Activated CD4-positive, alpha-beta T cell treated with anti-CD3 and anti-CD28 coated beads, Interleukin-2, amount 50 U/mL, for 48 hours (primary cell): ENCODE data around the gene SUCLG2.
"Not testable (repeated sequence)": the region's sequence is repeated elsewhere in the genome, so short reads cannot be mapped to it uniquely, and the experiment has no call there.

Experiments
- DNase-seq, 2 experiments: peaks; one replicate each; pipeline ENCODE4 v3.0.0-alpha.2; 2020

Gene SUCLG2

DNA sequence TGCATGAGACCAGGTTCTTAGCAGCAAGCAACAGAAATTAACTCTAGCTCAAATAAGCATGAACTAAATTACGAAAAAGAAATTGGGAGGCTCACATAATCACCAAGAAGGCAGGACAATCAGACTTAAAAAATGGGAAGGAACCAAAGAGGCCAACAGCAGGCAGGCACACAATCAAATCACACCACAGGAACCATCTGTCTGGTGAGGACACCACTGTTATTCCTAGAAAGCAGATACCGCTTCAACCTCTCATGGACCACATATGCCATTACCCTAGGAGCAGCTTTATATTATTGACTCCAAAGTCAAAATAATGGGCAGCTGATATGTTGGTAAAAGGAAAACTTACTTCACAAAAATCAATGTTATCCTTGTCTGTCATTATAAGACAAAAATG lies 51.6 kb downstream of the SUCLG2 start:
- no peak for DNase-seq

DNA sequence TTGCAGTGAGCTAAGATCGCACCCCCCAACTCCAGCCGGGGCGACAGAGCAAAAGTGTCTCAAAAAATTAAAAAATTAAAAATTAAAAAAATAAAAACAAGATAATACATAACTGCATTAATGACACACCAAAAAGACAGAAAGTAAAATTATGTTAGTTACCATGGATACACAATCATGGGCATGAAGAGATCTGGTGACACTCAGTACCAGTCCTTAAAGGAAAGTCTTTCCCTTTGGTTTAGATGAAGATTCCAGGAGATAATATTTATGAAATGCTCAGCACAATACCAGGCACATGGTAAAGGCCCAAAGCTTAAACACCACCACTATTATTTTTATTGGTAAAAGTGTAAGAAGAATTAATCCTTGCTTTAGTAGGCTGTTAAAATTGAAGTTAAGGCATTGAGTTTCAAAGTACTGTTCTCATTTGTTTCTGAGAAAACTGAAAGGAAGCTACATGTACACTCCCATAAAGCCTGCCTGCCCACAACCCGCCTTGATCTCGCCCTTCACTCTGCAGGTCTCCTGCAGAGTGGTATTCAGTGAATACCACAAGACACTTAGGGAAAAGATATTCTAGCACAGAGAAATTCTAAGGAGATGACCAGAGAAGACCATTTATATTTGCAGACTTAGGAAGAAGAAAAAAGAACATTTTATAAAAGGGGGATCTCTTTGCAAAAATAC lies 52.3 kb downstream of the SUCLG2 start:
- no peak for DNase-seq

DNA sequence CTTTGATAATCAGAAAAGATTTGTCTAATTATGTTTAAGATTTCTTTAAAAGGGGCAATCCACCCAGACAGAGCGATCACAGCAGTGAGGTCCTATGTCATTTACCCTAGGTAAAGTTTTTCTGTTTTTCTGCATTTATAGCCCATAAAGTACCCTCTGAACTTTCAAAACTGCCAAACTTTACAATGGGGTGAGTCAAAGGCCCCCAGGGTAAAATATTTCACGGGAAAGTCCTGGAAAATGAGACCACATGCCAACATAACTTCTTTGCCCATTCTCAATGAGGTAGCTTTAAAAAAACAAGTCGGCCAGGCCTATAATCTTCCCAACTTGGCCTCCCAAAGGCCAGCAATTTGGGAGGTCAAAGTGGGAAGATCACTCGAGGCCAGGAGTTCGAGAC lies 53.0 kb downstream of the SUCLG2 start:
- DNase-seq: no peak

DNA sequence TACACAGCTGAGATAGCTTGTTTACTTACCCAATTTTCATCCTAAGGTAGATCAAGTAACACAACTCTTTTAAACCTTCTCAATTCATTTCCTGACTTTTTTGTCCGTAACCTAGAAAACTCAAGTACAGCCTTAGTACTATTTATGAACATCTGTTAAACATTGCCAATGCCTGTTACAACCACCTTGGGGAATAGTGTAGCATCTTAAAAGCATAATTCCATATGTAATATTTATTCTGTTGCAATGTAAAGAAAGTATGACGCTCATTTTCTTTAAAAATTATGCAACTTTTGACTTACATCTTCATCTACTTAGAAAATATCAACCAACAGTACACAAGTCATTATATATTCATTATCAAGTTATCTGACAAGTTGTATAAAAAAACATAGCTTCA lies 54.6 kb downstream of the SUCLG2 start:
- DNase-seq: no peak

DNA sequence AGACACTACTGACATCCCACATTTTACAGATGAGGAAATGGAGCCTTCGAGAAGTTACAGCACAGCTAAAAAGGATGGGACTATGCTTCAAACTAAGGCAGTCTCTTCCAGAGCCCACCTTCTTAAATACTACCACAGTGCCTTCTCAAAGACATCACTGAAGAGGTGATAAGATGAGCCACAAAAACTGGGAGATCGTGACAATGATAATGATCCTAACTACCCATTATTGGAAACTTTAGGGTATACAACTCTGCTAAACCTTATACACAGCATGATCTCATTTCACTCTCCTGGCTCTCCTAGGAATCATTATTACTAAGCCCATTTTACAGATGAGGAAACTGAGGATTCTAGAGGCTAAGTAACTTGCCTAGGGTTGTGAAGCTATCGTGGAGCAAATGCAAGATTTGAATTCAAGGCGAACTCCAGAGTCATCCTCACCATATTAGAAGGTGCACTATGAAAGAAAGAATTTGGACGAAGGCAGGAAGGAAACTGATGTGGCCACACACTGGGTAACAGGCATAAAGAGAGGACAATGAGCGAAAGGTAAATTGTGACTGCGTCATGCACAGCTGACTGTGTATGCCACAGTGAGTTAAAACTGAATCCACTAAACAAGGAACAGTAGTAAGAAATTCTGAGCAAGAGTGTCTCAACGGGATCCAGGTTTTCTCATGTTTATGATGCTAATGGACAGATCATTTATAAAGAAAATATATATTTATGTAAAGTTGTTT lies 55.4 kb downstream of the SUCLG2 start:
- no peak for DNase-seq

DNA sequence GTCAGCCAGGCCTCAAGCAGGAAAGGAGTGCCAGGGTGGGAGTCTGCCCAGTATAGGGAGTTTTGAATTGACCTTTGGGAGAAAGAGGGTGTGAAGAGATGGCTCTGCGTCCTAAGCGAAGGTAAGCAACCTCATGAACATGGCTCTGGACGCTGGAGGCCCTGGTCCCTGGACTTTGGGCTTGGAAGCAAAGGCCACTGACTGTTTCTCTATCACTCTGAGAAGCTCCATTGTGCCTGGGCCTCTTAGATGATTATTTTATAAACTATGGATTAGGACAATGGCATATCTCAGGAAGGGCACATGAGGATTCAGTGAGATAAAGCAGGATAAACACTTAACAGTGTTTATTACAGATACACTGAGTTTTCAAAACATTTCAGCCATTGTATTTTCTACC lies 59.0 kb downstream of the SUCLG2 start:
- DNase-seq: no peak

DNA sequence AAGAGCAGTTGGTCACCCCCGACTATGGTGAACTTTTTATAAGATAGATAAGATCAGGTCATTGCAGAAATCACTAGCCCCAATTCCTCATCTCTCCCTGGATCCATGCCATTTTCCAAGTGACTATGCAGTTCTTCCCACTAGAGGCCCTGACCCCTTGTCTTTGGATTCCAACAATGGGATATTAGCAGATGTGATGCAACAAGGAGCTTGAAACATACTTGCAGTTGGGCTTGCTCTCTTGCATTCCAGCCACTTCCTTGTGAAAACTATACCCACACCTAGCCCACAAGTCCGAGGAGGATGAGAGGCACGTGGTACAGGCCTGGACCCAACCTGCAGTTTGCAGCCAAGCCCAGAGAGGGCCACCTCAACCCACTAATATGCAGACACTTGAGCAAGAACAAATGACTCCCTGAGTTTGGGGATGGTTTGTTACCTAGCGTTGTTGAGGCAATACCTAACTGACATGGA lies 60.6 kb downstream of the SUCLG2 start:
- DNase-seq: no peak

DNA sequence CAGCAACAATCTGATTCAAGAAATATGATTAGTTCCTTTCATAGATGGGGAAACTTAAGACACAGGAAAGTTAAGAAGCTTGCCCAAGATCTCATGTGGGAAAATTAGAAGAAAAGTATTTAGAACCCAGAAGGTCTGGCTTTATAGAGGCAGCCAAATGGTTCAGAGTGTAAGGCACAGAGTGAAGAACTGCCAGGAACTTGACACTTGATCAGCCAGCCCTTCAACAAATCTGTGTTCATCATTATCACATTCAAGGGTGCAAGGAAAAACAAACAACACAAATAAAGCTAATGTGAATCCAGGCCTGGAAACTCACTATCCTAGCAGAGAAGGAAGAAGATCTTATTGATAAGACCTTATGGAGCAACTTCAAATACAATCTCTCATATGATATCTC lies 62.4 kb downstream of the SUCLG2 start:
- no peak for DNase-seq

DNA sequence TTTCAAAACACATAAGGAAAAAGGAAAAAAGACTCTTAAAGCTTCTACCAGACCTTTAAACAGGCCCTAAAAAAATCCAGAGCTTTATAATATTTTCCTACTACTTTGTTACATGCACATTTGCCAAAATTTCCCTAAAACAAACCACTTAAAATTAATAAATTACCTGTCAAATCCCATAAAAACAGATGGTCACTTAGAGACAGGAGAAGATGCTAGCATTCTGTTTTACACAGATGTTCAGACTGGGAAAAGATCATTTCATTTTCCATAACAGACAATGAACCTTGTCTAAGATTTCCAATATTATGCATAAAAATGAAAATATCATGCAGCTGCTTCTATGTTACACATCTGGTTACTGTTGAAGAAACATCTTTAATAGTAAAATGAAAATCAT lies 66.6 kb downstream of the SUCLG2 start:
- no peak for DNase-seq

DNA sequence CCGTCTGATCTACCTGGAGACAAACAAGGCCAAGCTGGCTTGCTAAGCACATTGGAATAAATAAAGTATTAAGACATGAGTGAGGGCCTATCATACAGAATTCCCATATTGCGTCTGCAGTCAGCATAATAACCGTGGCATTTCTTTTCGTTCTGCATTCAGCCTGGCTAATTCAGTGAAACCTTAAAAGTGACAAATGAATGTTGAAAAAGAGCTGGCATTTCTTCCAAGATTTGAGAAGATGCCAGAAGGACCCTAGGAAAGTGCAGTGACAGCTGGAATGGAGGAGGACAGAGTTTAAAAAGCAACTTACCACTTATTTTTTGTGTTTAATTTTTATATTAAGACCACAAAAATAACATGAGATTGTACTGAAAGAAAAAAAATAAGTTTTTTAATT lies 67.1 kb downstream of the SUCLG2 start:
- DNase-seq: no peak

DNA sequence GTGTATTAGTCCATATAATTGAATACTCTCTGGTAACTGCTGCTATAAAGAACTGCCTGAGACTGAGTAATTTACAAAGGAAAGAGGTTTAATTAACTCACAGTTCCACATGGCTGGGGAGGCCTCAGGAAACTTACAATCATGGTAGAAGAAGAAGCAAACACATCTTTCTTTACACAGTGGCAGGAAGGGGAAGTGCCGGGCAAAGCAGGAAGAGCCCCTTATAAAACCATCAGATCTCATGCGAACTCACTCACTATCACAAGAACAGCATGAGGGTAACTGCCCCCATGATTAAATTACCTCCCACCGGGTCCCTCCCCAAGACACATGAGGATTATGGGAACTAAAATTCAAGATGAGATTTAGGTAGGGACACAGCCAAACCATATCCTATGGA lies 69.8 kb downstream of the SUCLG2 start:
- DNase-seq: not testable (repeated sequence)

DNA sequence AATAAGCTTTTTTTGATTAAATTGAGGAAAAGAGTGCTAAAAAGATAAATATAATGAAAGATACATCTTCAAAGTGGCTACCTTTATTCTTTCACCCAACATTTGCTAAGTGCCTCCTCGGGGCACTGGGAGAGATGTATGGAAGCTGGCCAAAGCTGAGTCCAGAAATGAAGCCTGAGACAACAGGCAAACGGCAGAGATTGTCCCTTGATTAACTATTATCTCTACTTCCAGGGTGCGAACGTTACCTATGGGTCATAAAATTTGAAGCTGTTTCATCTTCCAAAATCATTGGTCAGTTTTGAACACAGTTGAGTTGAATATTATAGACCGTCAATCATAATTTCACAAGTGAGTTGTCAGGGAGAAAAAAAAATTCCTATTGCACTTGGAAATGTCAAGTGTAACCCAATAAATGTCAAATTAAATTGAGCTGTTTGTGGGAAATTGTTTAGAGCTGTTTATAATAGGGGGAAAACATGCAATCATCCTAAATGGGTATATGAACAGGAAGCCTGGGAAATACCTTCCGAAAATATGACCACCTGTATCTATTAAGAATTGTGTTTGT lies 73.9 kb downstream of the SUCLG2 start:
- no peak for DNase-seq

DNA sequence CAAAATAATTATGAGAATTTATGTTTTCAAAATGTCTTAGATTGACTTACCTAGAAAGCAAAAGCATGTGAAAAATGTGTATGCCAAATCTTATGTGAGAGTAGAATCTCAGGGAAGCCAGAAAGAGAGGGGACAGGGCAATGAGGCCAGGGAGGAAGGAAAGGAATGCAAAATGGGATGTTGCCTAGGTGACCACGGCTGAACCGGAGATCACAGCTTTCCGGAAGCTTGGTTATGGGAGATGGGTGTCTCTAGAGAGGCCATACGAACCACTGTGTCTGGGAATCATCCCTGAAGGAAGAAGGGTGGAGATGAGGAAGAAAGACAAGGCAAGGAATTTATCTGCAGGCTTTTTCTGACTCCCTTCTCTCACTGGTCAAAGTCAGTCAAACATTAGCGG lies 76.0 kb downstream of the SUCLG2 start:
- no peak for DNase-seq

DNA sequence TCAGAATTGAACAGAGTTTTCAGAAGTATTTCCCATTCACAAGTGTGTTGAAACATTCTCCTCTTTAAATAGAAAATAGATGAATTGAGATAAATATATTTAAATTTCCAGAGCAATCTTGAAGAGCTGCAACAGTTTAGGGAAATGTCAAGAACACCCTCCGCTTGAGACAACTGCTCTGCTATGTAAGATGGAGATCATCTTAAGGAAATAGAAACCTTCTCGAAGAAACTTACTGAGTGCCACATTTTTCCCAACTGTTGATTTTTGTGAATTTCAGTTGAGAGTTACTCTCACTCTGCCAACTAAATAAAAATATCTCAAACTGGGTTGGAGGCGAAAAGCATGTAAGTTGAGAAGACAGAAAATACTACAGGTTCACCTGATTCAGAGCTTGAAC lies 78.0 kb downstream of the SUCLG2 start:
- DNase-seq: no peak

DNA sequence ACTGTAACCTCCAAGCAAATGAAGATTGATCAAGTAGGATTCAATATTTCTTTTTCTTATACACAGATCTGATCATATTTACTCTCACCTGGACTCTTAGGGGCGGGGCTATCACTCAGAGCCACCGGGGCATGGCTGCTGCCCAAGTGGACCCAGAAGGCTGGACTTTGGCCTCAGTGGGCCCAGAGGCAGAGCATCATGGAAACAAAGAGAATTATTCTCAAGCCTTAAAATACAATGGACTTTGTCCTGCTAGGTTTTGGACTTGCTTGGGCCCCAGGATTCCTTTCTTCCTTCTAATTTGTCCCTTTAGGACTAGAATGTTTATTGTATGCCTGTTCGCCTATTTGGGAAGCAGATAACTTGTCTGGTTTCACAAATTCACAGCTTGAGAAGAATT lies 85.1 kb downstream of the SUCLG2 start:
- no peak for DNase-seq

DNA sequence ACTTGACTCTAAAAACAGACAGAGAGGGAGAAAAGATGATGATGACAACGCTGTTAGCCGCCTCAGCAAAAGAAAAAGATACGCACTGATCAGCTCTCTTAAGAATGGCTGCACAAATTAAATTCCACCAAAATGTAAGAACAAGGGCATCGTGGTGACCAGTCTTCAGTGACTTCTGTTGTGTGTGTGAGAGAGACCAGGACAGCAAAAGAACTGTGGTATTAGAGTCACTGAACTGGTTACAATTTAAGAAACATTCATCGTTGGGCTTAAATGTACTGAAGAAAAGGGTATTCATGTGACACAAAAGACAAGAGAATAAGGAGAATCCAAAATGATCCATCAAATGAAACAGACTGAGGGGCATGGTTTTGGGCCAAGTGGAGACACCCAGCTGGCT lies 86.5 kb downstream of the SUCLG2 start:
- DNase-seq: no peak

DNA sequence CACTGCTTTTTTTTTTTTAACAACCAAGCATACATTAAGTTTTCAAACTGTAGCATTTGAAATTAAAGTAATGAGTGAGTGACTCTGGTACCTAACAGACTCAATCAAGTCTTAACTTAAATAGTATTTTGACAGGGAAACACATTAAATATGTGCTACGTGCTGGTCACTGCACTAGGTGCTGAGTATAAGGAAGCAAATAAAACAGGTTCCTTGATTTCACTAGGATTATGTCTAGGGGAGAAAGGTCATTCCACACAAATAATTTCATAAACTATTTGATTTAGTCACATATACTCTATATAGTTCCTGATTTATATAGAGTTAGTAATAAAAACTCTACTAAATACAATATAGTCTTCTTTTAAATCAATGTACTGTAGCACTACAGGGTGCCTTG lies 89.4 kb downstream of the SUCLG2 start:
- DNase-seq: no peak

DNA sequence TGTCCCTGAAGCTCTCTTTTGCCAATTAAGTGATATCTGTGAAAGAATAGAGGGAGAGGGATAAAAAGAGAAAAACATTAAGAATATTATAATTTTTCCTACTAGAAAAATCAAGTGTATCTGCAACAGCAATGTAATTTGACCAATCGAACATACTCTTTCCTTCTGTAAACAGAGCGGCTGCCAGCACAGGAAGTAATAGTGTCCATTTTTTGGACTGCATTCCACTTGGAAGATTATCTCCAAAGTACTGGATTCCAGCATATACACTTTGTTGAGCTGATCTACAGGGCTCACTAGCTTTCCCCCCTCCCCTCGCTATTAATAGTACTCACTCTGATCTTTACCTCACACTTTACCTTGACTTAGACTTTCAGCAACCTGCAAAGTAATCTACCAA lies 90.4 kb downstream of the SUCLG2 start:
- DNase-seq: no peak

DNA sequence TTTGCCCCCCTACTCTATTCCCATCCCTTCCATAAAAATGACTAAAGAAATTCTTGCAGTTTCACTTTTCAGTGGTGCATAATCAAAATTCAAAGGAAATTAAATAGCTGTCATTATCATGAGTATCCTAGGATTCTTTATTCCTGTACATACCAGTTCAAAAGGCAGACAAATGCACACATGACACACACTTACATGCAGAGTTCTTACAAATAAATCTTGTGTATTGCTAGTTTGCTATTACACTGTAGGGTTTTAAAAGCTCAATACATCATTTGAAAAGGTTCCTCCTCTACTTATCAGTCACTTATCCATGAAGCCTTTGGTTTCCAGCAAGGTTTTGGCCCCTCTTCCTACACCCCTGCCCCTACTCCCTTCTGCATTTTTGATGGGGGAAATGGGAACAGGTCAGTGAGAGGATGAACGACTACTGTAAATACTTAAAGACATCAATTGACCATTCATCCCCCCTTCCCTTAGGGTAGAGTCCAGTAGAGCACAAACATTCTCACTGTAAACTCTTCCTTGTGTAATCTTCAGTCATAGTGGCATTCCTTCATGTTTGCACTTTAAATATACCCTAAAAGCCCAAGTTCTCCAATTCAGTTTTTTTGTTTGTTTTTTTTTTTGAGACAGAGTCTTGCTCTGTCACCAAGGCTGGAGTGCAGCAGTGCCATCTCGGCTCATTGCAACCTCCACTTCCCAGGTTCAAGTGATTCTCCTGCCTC lies 92.6 kb downstream of the SUCLG2 start:
- DNase-seq: no peak

DNA sequence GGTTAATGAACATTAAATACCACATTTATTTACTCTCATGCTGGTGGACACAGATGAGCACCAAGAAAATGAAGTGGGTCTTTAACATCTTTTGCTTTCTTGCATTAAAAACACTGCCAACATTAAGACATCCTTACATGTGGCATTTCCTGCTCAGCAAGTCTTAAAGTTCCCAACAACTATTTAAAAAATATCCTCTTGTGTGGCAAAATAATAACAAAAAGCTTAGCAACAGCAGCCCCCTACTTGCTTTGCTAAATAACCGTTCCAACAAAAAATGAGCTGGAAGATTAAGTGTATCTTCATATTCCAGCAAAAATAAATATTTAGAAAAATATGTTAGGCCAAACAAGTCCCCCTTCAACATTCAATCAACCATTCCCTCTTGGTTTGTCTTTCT lies 93.1 kb downstream of the SUCLG2 start:
- DNase-seq: no peak

DNA sequence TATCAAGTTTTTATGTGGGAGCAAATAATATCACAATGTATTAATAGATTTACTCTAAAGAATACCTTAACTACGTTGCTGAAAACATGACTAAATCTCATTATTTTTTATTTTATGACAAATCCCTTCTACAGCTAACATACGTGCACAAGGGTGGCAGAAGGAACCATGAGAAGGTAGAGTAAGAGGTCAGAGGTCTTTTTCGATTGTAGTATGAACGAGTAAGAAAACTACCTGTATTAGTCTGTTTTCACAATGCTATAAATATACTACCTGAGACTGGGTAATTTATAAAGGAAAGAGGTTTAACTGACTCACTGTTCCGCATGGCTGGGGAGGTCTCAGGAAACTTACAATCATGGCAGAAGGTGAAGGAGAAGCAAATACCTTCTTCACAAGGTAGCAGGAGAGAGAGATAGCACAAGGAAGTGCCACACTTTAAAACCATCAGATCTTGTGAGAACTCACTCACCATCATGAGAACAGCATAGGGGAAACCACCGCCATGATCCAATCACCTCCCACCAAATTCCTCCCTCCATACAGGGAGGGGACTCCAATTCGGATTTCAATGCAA lies 95.3 kb downstream of the SUCLG2 start:
- no peak for DNase-seq

DNA sequence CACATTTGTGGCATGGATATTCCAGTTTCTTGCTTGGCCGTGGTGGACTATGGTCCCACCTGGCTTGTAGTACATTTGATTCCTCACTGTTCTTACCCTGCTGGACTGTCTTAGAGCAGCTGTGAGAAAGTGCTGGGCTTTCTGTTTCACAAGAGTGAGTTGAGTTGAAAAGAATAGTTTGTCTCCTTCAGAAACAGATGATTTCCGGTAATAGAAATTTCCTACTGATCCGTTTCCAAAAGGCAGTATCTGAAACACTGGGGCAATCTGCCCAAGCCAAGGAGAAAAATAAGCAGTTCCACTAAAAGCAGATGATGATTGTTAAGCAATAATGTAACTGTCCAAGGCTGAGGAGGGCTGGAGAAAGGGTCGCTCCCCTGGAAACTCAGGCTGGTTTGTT lies 96.0 kb downstream of the SUCLG2 start:
- no peak for DNase-seq

DNA sequence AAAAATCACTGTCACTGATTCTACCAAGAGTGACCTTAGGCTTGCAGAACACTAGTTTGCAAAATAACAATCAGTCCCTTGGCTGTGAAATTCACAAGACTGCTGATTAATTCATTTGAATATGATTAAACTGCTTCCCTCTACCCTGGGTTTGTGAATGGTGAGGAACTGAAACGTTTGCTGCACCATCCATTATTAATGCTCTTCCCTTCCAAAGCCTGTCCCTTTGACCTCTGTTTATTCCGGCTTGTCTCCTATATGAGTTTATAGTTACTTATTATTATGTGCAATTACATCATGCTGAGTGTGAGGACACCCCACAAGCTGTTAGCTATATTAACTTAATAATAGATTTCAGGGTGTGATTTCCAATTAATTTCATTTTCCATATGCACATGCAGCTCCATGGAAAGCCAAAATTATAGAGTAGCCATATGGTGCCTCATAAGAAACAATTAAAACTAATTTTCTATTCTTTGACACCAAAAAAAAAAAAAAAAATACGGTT lies 96.5 kb downstream of the SUCLG2 start:
- DNase-seq: no peak
